Renal pelvis (tissue), 3 donors: Measurements from ENCODE around the gene FEZ2. TPM values are rescaled to one million over a fixed set of nuclear protein-coding genes. Genes with fewer than 3 reads are reported as not detected.

Experiments used
- polyA plus RNA-seq, 3 donors: library from polyadenylated mRNA; unstranded; fragments of 120-200 nt; gene quantifications; one replicate each; pipeline ENCODE4 v1.2.1, GENCODE V29; 2013; ENCODE audit not compliant: insufficient read length in 3 of 3

FEZ2 gene
- polyA plus RNA-seq, 3 donors: 70.9 to 88.5 (median 76.9) TPM

Other genes starting within 250 kb of the FEZ2 start
- 10 to 100 TPM; 80.0 to 88.5 (median 84.1) TPM for gene CRIM1, start 242.4 kb downstream of the FEZ2 start, polyA plus RNA-seq
- gene VIT, start 98.5 kb upstream of the FEZ2 start, polyA plus RNA-seq: under 1 TPM in 1 of 3 donors, not detected in 2; 0.06 TPM